WERI-Rb-1 (cell line): ENCODE data around the gene TUBB4B.

Source experiments
- DNase-seq: peaks from one replicate; pipeline ENCODE4 v3.0.0-alpha.2; 2020
- H3K27ac ChIP-seq: fragments of 250-450 bp; sonication (Bioruptor Pico); 2 replicates; pipeline ENCODE4 v1.5.1; 2020; ENCODE audit warnings: mild to moderate bottlenecking, moderate library complexity
- H3K27me3 ChIP-seq: fragments of 250-450 bp; sonication (Bioruptor Pico); 2 replicates; pipeline ENCODE4 v1.5.1; 2021; ENCODE audit warnings: mild to moderate bottlenecking, low read depth, moderate library complexity; ENCODE audit not compliant: insufficient read depth, severe bottlenecking
- H3K36me3 ChIP-seq: fragments of 250-450 bp; sonication (Bioruptor Pico); 2 replicates; pipeline ENCODE4 v1.5.1; 2020; ENCODE audit warnings: mild to moderate bottlenecking, moderate library complexity
- H3K4me3 ChIP-seq: 2 replicates; pipeline ENCODE4 v1.5.1; 2011; ENCODE audit warnings: low read depth, mild to moderate bottlenecking, control low read depth, low read length
- H3K9me3 ChIP-seq: fragments of 250-450 bp; sonication (Bioruptor Pico); 2 replicates; pipeline ENCODE4 v1.5.1; 2021; ENCODE audit warnings: mild to moderate bottlenecking, moderate library complexity; ENCODE audit not compliant: severe bottlenecking
- CTCF ChIP-seq: IDR thresholded peaks from 2 replicates; pipeline ENCODE4 v1.5.1; 2011; ENCODE audit warnings: low read depth, mild to moderate bottlenecking, control low read depth, inconsistent platforms, low read length

The TUBB4B gene

GRCh38 chr9:137194388-137194787 is 46.7 kb upstream of the TUBB4B start:
- H3K27ac ChIP-seq = peak overlapping the region; percentile 77
- H3K4me3 ChIP-seq = no peak overlapping the region
- peaks cover 4% of the 10 kb centered on the region; the same call in 1 of the 2 replicates for H3K36me3 ChIP-seq
- H3K9me3 ChIP-seq = no peaks in the 10 kb centered on the region
- TF ChIP-seq CTCF = no peak
- H3K27me3 ChIP-seq = no peaks in the 10 kb centered on the region
- peak; percentile 52 for DNase-seq

- Histone ChIP-seq H3K9me3 (no peaks in the 10 kb centered on the region), H3K27ac (peak overlapping the region; percentile 77), H3K4me3 (no peak overlapping the region), H3K36me3 (peaks cover 3% of the 10 kb centered on the region; the same call in 1 of the 2 replicates), H3K27me3 (no peaks in the 10 kb centered on the region)
- DNase-seq = peak; percentile 30
- no peak for TF ChIP-seq CTCF
Measured at GRCh38 chr9:137194909-137195308, 46.2 kb upstream of the TUBB4B start.

GRCh38 chr9:137195525-137196220 is 45.4 kb upstream of the TUBB4B start:
- no peak overlapping the region for H3K4me3 ChIP-seq
- peak overlapping the region; percentile 77 for H3K27ac ChIP-seq
- H3K9me3 ChIP-seq = no peaks in the 10 kb centered on the region
- peak; percentile 54 for DNase-seq
- no peaks in the 10 kb centered on the region; the same call in 1 of the 2 replicates for H3K36me3 ChIP-seq
- no peak for TF ChIP-seq CTCF
- H3K27me3 ChIP-seq = no peaks in the 10 kb centered on the region

GRCh38 chr9:137198051-137198901 is 42.8 kb upstream of the TUBB4B start:
- Histone ChIP-seq H3K27me3 (no peaks in the 10 kb centered on the region), H3K4me3 (no peak overlapping the region), H3K9me3 (no peaks in the 10 kb centered on the region), H3K36me3 (no peaks in the 10 kb centered on the region), H3K27ac (no peak overlapping the region)
- no peak for DNase-seq
- no peak for TF ChIP-seq CTCF

GRCh38 chr9:137198902-137199283 is 42.2 kb upstream of the TUBB4B start:
- H3K27ac ChIP-seq = no peak overlapping the region

More at GRCh38 chr9:137198902-137199283, 42.2 kb upstream of the TUBB4B start:
- Histone ChIP-seq H3K9me3 (no peaks in the 10 kb centered on the region), H3K27me3 (no peaks in the 10 kb centered on the region), H3K4me3 (no peak overlapping the region), H3K36me3 (no peaks in the 10 kb centered on the region)
- no peak for DNase-seq
- TF ChIP-seq CTCF = no peak
